ENCODE results near the gene CAMK2D. TPM values are rescaled to one million over a fixed set of nuclear protein-coding genes. Genes with fewer than 3 reads are reported as not detected.

The CAMK2D gene
- polyA plus RNA-seq, 2 of the 4 experiments (the other 2 are of a cell fraction): 19.1 to 59.9 TPM

DNA sequence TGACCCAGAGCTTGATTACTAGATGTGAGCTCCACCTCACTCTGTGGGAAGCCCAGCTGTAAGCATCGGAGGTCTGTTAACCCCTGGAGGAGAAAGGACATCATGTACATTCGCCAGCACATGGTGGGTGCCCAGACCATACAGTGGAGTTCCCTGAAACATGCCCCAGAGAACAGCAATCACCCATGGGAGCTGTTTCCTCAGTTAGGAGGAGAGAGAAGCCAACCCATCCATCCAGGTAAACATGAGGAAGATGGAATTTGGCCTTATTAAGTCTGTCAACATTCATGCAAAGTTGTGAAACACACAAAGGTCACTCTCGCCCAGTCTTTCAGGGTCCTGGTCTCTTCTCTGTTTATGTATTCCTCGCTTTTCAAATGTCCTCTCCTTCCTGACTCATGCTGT lies 357.4 kb downstream of the CAMK2D start (continued):
- TF ChIP-seq REST (IDR thresholded peaks at IDR 0.05) (no peak), ZFP36 (IDR thresholded peaks at IDR 0.05; ENCODE audit: borderline replicate concordance, partially characterized antibody) (no peak), HOXA7 (CRISPR knock-in tag; IDR thresholded peaks at IDR 0.05) (no peak)

Small RNAs within 50 kb of the gene (small RNA-seq; reads per million reads assigned to genes)
- gene RN7SL184P: 0 reads per million in 6 experiments
- 0 to 2.1 (median 0.19) reads per million in 6 experiments for gene RNU1-138P

Other genes with a start within 250 kb of the CAMK2D start
- gene ARSJ, start 217.9 kb upstream of the CAMK2D start, polyA plus RNA-seq (2011; rRNA removed): 8.6 and 11.8 TPM in 2 replicates
- 3.0 to 3.6 TPM (median 3.5 TPM) in 3 replicates for gene ARSJ, start 217.9 kb upstream of the CAMK2D start, polyA plus RNA-seq (2017; fragmentation: RNase III; extraction: RNeasy Plus Mini Kit Qiagen cat#74134 plus additional on column Dnase treatment)

All from A549 (cell line).